NCI-H146 treated with DMSO at 0.1 percent for 48 hours (cell line): ENCODE measurements around the gene PRMT7.

ENCODE experiments used
- DNase-seq: peaks from one replicate; lab custom pipeline; 2025; ENCODE audit not compliant: unreplicated experiment; lab: John Stamatoyannopoulos, UW

The PRMT7 gene

DNA sequence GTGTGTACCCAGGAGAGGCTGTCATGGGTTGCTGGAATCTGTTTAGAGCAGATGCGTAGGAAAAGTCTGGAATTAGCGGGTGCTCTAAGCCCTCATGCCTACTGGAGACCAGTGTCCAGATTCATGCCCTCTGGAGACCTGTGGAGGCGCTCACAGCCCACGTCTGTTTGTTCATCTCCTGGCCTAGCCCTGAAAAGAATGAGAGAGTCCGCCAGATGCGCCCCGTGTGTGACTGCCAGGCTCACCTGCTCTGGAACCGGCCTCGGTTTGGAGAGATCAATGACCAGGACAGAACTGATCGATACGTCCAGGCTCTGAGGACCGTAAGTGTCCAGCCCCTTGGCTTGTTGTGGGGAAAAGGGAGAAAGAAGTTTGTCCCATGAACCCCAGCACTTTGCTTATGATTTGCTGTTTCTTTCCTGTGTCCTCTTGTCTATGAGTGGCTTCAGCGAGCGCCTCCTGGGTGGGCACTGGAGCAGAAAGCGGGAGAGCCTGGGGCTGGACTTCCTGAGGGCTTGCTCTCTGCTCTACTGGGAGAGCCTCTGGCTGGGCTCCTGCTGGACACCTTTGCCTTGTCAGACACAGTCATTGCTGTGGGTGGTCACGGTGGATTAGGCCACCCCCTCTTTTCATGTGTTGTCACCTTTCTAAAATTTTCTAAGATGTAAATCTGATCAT lies 35.3 kb downstream of the PRMT7 start:
- DNase-seq: no peak

DNA sequence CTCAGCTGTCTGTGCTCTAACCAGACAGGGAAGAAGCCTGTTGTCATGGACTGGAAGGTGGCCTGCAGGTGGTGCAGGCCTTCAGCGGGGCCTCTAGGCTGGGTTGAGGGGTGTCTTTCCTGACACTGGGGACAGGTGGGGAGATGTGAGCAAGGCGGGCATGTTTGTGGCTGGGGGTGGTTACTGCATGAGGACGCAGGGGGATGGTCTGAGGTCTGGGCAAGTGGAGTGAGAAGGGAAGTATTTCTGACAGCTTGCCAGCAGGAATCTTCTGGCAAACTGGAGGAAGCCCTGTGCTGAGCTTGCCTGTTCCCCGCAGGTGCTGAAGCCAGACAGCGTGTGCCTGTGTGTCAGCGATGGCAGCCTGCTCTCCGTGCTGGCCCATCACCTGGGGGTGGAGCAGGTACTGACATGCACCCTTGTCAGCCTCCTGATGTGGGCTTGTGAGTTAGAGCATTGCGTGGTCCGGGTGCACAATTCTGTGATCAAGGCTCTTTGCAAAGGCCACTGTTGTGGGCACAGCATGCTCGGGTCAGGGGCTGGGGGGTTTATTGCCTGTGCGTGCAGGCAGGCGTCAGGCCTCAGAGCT lies 36.2 kb downstream of the PRMT7 start:
- no peak for DNase-seq

DNA sequence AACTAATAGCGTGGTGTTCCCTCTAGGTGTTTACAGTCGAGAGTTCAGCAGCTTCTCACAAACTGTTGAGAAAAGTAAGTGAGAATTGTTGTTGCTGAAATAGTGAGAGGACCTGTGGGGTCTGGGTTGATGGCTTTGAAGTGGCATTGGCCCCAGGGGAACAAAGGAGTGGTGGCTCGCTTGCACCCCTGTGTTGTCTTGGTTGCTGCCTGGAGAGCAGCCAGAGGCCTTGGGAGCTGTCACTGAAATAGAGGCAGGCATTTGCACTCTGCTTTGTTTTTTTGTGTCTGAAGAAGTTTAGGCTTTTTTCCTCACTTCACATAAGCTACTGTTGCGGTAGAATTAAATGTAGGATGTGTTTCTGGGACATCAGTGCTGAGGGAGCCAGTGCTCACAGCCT lies 36.8 kb downstream of the PRMT7 start:
- no peak for DNase-seq

DNA sequence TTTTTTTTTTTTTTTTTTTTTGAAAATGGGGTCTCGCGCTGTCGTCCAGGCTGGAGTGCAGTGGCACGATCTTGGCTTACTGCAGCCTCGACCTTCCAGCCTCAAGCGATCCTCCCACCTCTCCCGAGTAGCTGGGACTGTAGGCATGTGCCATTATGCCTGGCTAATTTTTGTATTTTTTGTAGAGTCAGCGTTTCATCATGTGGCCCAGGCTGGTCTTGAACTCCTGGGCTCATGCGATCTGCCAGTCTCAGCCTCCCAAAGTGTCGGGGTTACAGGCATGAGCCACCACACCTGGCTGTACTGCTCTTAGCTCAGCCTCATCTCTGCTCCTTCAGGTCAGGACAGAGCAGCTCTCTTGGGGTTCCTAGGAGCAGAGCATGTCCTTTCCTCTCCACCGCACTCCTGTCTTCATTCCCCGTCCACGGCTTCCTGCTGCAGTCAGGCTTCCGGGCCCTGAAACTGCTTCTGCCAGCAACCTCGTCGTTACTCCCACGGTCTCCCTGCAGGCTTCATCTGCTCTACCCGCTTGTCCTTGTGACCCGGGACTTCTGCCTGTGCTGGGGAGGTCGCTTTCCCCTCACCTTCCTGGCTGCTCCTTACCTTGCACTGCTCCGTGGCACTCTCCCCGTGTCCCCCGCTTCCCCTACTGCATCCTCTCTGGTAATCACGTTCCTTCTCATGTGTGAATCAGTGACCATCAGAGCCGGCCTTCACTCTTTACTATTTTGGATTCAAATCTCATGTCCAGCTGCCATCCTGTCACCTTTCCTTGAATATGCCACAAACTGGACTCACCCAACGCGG lies 38.0 kb downstream of the PRMT7 start:
- no peak for DNase-seq

DNA sequence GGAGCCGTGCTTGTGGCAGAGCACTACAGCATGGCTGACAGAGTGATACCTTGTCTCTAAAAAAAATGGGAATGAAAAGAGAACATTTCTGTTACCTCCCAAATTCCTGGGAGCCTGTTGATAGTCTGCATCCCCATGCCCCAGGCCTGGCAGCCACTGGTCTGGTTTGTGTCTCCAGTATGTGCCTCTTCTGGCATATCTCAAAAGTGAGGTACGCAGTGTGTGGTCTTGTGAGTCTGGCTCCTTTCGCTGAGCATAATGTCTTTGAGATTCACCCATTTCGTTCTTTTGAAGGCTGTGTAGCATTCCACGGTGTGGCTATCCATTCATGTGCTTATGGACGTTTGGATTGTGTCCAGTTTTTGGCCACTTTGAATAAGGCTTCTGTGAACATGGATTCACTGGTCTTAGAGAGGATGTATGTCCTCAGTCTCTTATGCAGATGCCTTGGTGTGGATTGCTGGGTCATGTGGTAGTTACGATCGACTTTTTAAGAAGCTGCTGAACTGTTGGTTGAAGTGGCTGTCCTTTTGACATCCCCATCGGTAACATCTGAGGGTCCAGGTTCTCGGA lies 39.1 kb downstream of the PRMT7 start:
- no peak for DNase-seq

DNA sequence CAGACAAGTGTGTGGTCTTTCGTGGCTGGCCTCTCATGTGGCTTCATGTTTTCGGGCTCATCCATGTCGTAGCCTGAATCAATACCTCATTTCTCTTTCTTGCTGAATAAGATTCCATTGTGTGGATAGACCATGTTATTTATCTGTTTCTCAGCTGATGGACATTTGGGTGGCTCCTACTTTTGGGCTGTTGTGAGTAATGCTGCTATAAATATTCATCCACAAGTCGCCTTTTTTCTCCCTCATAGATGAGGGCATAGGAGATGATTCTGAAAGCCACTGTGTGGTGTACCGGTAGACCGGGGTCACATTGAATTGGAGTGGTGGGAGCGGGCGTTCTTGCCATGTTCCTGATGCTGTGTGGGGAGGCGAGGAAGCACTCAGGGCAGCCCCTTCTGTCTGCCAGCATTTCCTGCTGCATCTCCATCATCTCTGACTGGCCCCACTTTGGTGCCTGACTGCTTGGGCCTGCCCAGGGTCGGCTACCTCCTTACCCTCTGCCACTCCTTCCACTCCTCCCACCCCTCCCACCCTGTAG lies 40.1 kb downstream of the PRMT7 start:
- DNase-seq: no peak

DNA sequence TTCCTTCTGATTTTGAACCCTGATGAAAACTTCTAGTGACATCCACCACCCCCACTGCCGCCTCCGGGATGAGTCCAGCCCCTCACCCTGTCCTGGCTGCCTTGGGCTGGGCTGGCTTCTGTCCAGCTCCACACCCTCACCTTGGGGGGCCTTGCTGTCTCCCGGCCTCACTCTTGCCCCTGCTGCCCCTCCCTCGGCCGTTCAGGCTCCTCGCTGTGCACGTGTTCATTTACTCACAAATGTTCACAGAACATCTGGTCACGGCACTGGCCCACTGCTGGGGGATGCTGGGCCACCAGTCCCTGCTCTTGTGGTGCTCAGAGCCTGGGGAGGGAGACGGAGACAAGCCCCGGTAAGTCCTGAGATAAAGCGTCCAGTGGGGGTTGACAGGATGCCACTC lies 40.6 kb downstream of the PRMT7 start:
- no peak for DNase-seq

DNA sequence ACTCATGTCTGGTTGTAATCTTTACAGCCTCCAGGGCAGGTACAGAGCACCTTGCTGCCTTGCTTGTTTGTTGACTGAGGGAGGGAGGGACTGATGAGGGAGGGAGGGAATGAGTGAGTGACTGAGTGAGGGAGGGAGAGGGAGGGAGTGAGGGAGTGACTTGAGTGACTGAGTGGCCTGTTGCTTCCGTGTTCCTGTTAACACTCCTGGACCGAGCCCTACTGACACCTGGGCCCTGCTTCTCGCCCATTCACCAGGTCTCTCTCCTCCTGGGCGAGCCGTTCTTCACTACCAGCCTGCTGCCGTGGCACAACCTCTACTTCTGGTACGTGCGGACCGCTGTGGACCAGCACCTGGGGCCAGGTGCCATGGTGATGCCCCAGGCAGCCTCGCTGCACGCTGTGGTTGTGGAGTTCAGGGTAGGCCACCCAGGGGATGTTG lies 41.2 kb downstream of the PRMT7 start:
- no peak for DNase-seq

DNA sequence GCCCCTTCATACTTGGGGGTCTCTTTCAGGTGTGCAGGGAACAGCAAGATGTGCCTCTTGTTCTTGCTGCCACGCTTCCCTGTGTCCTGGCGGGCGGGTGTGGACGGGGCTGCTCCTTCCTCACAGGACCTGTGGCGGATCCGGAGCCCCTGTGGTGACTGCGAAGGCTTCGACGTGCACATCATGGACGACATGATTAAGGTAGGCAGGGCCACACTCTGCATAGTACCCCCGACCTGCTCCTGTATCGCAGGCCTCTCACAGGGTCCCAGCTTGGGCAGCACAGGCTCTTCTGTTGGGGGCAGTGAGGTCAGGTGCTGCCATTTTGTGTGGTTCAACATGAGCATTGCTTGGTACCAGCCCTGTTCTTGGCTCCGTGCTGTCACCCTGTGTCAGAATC lies 42.5 kb downstream of the PRMT7 start:
- no peak for DNase-seq

DNA sequence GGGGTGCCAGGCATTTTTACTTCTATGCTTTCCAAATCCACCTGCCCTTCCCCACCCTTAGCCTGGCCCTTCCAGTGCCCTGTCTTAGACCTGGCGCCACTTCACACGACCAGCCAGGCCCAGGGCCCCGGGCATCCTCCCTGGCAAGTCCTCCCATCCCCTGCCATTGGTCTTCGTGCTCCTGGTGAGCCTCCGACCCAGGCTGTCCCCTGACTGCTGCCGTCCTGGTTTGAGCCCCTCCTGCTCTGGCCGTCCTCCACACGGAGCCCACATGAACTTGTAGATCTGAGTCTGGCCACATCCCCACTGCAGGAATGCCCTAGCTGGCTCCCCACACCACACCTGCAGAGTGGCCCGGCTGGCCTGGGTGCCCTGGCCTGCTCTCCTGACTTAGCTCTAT lies 44.0 kb downstream of the PRMT7 start:
- no peak for DNase-seq

DNA sequence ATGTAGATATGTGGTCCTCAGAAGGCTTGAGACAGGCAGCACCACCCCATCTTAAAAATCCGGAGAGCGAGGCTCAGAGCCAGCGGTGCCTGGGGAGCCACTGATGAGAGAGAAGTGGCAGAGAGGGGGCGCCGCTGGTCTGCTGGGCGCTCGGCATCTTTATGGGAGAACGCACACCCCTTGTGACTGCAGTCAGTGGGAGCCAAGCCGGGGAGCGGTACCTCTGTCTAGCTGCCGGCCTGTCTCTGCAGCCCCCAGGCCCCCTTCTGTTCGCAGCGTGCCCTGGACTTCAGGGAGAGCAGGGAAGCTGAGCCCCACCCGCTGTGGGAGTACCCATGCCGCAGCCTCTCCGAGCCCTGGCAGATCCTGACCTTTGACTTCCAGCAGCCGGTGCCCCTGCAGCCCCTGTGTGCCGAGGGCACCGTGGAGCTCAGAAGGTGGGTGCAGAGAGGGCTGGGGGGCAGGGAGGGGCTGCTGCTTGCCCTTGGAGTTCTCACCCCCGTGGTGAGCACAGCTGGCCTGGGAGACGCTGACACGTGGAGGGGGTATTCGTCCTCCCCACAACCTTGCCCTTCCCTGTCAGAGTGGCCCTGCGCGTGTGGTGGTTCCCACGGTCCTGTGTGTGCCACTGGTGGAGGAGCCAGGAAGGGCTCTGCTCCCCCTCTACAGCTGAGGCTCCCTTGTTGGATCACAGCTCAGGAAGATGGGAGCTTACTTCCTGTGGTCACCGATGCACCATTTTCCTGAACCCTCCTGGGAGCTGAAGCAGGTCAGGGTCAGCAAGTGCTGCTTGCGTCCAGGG lies 44.8 kb downstream of the PRMT7 start:
- DNase-seq: no peak

DNA sequence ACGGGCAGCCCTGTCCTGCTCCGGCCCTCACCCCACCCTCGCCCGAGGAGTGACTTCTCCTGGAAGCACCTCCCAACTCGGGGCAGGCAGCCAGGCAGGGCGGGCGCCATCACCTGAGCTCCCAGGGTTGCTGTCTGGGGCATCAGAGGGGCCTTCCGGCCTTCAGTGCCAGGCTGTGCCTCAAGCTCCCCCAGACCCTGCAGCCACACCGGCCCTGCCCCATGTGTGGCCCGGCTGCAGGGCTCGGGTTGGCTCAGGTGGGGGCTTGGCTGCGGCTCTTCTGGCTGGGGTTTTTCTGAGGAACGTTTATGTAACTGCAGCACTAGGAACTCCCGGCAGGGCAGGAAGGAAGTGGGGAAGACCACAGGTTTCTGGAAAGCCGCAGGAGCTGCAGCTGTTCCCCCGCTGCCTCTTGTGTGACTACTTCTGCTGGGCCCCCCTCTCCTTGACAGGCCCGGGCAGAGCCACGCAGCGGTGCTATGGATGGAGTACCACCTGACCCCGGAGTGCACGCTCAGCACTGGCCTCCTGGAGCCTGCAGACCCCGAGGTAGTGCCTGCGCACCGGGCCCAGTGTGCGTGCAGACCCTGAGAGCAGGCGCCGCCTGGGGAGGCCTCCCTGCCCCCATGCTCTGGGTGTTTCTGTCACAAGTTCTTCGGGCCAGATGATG lies 45.6 kb downstream of the PRMT7 start:
- DNase-seq: no peak

DNA sequence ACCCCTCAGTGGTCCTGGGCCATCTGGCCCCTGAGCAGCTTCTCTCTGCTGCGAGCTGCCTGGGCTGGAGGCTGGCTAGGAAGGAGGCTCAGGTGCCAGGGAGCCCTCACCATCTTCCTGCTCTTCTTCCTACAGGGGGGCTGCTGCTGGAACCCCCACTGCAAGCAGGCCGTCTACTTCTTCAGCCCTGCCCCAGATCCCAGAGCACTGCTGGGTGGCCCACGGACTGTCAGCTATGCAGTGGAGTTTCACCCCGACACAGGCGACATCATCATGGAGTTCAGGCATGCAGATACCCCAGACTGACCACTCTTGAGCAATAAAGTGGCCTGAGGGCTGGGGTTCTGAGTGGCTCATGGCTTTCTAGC lies 46.1 kb downstream of the PRMT7 start:
- DNase-seq: no peak

DNA sequence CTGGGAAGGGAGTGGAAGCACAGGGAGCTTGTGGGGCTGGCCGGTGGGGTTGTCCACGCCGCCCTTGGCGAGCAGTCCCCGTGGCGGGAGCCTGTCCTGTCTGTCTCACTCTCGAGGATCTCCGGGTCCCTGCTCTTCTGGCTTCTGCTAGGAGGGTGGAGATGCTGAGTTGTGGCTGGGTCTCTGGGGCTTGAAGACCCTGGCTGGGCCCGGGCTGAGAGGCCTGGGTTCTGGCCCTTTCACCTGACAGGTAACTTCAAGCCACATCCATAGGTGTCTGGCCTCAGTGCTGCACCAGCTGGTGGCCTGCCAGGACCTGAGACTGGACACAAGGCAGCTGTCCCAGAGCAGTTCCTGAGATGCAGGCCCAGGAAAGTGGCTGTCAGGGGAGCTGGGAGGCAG lies 46.7 kb downstream of the PRMT7 start:
- no peak for DNase-seq

DNA sequence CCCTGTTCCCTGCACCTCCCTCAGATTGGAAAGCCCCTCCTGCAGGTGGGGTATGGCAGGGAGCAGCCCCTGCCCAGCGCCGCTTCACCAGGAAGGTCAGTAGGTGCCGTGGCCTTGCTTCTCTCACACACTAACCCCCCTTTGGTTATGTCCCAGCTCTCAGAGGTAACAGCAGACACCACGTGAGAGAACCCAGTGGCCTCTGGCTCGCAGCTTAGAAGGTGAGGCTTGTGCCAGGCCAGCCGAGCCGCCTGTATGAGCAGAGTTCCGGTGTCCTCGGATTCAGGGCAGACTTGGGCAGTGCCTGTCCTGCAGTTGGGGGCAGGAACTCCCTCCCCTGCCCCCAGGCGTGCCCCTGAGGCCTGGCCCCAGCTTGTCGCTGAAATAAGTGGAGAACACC lies 47.1 kb downstream of the PRMT7 start:
- DNase-seq: no peak

DNA sequence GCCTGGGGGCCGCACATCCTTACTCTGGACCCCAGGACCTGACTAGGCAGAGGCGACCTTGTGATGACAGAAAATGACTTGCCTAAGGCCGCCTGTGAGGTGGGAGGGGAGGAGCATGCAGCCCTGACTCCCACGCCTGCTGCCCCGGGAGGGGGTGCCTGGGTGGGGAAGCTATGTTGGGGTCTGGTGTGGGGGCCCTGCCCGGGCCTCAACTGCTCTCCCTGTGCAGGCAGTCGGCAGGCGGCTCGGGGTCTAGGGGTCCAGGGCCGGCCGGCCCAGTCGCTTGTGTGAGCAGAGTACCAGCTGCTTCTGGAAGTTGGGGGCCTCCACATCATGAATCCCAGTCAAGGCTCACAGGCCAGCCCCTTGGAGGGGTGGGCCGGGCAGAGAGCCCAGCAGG lies 48.1 kb downstream of the PRMT7 start:
- no peak for DNase-seq

DNA sequence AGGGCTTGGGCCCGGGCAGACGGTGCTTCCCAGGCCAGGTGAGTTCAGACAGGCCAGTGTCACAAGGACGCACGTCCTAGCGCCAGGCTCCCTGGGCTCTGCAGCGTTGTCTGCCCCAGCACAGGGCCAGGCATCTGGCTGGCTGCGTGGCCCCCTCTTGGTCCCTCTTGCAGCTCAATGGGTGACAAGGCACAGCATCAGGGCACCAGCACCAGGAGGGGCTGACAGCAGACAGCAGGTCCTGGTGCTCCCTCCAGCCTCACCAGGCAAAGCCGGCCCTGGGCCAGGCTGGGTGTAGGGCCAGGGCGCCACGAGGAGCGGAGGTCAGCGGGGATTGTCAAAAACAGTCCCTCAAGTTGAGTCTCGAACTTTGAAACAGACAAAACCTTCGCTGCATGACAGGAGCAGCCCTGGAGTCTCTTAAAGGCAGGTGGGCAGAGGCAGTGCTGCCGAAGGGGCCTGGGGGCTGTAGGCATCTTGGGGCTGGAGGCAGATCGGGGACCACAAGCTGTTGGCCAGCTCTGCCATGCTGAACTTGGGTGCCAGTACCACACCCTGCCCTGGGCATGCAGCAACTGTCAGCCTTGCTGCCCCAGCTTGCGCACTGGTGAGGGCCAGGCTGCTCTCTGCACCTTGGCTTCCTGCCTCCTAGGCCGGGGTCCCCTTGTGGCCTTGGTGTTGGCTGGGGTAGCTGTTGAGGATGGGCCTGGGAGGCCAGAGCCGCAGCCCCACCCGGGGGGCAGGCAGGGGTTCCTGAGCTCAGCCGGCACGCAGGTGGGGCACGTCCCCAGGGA lies 48.8 kb downstream of the PRMT7 start:
- DNase-seq: no peak

DNA sequence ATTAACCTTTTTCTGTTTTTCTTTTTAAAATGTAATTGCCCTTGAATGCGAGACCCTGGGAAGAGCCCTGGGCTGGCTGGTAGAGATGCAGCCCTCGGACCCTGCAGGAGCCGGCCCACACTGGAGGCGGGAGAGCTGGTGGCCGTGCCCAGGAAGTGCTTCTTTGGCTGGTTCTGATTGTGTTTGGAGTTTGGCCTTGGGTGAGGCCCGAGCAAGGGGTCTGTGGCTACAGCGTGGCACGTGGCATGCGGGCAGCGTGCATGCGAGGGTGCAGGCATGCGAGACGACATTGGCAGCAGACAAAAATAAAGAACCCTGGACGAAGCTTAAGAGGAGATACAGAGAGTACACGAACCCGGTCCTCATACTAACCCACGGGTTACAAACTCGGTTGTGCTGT lies 49.7 kb downstream of the PRMT7 start:
- DNase-seq: no peak

DNA sequence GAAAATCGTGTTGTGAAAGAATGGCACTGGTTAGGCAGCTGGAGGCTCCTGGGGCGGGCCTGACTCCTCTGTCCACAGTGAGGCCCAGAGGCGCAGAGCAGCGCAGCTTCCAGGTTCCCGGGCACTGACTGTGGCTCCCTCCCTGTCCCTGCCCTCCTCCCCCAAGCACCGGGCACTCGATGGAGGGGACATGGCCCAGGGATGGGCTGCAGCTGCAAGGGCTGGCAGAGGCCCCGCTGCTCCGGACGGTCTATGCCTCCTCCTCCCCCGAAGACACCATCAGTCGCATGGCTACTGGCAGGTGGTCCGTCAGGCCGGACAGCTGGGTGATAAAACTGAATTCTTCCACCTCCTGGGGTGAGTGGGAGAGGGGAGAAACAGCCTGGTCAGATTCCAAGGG lies 50.1 kb downstream of the PRMT7 start:
- DNase-seq: no peak

DNA sequence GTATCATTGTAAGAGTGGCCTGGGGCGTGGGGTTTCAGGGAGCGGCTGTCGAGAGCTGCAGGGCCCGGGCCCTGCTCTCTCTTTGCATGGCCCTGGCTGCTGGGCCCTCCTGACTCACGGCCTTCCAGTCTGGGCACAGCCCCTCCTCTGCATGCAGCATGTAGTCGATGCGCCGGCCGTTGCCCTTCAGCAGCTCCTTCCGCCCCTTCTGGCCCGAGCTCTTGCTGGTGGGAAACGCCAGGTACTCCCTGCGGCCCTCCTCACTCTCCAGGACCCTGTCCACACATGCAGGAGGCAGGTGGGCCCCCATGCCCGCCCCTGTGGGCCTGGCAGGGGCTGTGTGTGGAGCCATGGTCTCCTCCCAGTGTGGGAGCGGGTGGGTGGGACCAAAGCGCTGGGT lies 50.7 kb downstream of the PRMT7 start:
- DNase-seq: no peak
